ENCODE results near the gene CXCL8. TPM values are rescaled to one million over a fixed set of nuclear protein-coding genes. Genes with fewer than 3 reads are reported as not detected.

Gene CXCL8
- total RNA-seq, 1 donor from 2014 or later: not detected

DNA sequence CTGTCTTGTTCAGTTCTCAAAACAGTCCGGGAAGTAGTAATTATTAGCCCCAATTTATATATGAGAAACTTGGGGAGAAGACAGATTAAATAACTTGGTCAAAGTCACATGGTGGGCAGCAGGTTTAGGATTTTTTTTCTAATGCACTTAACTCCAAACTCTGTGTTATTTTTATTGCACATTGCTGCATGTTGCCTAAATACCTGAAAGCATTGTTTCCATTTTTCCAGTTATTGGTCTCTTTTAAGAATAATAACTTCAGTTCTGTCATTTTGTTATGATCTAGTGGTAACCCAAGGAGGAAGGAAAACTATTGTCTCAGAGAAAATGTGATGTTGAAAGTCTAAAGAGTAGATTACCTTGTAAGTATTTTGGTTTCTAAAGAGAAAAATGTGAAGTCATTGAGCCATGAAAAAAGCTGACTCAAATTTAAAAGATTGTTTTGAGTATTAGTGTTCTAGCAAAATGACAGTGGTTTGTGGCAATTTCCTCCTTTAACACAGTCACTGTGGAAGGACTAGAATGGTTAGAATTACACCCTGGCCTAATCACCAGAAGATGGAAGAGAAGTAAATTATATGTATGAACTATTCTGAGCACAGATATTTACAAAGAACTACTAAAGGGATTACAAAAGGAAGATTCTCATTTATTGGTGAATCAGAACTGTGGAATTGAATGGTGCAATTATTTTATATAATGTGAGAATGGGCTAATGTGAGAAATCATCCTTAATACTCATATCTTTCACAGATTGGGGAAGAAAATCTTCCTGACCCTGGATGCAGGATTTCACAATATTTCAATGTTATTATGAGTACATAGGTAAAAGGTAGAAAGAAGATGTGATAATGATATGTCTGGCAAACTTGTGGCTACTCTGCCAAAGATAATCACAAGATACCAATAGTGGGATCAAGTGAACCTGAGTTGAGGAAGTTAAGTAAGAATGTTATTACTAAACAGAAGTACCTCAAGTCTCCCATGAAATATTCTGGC lies 21.7 kb upstream of the CXCL8 start:
- Mint-ChIP-seq H3K4me1 (no peaks in the 10 kb centered on the region), H3K27ac (no peak overlapping the region), H3K27me3 (ENCODE audit: insufficient read depth, low read depth) (no peaks in the 10 kb centered on the region), H3K9me3 (no peaks in the 10 kb centered on the region), H3K4me3 (no peak overlapping the region), H3K36me3 (no peaks in the 10 kb centered on the region)
- Histone ChIP-seq H2AFZ (replicated peaks) (no peak overlapping the region), H3K27me3 (no peaks in the 10 kb centered on the region), H3K79me2 (ENCODE audit: low read depth) (no peaks in the 10 kb centered on the region), H3K36me3 (no peaks in the 10 kb centered on the region), H3K4me3 (no peak overlapping the region), H3K27ac (no peak overlapping the region), H3K4me2 (no peak overlapping the region), H4K20me1 (ENCODE audit: low read depth) (no peaks in the 10 kb centered on the region), H3K4me1 (no peaks in the 10 kb centered on the region), H3K9ac (no peak overlapping the region), H3K9me3 (ENCODE audit: low read depth) (no peaks in the 10 kb centered on the region), H3F3A (ENCODE audit: low read depth) (no peaks in the 10 kb centered on the region)
- no peak for DNase-seq (ENCODE audit: low spot score)
- TF ChIP-seq, protein P1, sequence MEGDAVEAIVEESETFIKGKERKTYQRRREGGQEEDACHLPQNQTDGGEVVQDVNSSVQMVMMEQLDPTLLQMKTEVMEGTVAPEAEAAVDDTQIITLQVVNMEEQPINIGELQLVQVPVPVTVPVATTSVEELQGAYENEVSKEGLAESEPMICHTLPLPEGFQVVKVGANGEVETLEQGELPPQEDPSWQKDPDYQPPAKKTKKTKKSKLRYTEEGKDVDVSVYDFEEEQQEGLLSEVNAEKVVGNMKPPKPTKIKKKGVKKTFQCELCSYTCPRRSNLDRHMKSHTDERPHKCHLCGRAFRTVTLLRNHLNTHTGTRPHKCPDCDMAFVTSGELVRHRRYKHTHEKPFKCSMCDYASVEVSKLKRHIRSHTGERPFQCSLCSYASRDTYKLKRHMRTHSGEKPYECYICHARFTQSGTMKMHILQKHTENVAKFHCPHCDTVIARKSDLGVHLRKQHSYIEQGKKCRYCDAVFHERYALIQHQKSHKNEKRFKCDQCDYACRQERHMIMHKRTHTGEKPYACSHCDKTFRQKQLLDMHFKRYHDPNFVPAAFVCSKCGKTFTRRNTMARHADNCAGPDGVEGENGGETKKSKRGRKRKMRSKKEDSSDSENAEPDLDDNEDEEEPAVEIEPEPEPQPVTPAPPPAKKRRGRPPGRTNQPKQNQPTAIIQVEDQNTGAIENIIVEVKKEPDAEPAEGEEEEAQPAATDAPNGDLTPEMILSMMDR (IDR thresholded peaks at IDR 0.05): no peak
- no peak for TF ChIP-seq EZH2 (IDR thresholded peaks at IDR 0.05)
- TF ChIP-seq EZH2phosphoT487 (IDR thresholded peaks at IDR 0.05): no peak

DNA sequence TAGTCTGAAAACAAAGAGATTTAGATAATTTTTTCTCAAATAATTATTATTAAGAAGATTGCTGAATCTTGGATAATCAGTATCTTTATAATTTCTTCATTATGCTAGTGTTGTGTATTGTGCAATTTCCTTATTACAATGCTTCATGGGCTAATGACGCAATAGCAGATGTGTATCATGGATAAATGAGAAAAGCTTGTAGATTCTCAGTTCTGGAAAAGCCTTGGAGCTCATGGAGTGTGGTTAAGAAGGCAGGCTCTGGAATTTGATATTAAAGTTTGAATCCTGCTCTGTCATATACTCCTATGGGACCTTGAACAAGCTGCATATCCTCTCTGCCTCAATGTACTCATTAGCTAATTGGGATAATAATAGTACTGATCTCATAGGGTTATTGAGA lies 18.9 kb upstream of the CXCL8 start:
- Histone ChIP-seq H3K79me2 (ENCODE audit: low read depth) (no peaks in the 10 kb centered on the region), H3K9me3 (ENCODE audit: low read depth) (no peaks in the 10 kb centered on the region), H3K4me1 (no peaks in the 10 kb centered on the region), H3K27ac (no peak overlapping the region), H3K27me3 (no peaks in the 10 kb centered on the region), H3K4me2 (no peak overlapping the region), H3K36me3 (no peaks in the 10 kb centered on the region), H3F3A (ENCODE audit: low read depth) (no peaks in the 10 kb centered on the region), H2AFZ (replicated peaks) (no peak overlapping the region), H4K20me1 (ENCODE audit: low read depth) (no peaks in the 10 kb centered on the region), H3K9ac (no peak overlapping the region), H3K4me3 (no peak overlapping the region)
- Mint-ChIP-seq H3K27me3 (ENCODE audit: insufficient read depth, low read depth) (no peaks in the 10 kb centered on the region), H3K36me3 (no peaks in the 10 kb centered on the region), H3K4me1 (no peaks in the 10 kb centered on the region), H3K27ac (no peak overlapping the region), H3K4me3 (no peak overlapping the region), H3K9me3 (no peaks in the 10 kb centered on the region)
- DNase-seq (ENCODE audit: low spot score): no peak
- TF ChIP-seq, protein P1 (IDR thresholded peaks at IDR 0.05): no peak
- no peak for TF ChIP-seq EZH2 (IDR thresholded peaks at IDR 0.05)
- TF ChIP-seq EZH2phosphoT487 (IDR thresholded peaks at IDR 0.05): no peak

DNA sequence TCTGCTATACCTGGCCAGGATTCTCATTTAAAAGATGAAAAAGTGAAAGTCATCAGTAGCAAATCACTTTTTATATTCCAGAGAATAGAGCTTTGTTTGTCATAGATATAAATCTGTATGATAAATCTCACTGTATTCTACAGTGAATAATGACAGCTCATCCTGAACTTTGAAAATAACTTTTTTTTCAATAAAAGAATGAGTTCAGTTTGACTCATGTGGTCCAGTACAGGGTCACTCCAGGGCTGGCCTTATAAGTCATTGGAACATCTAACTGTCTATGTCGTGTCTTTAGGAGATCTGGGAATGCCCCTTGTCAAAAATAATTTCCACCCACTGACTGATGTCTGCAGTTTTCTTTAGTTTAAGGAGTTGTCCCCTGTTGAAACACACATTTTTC lies 18.5 kb upstream of the CXCL8 start:
- no peak for TF ChIP-seq EZH2 (IDR thresholded peaks at IDR 0.05)
- no peak for TF ChIP-seq EZH2phosphoT487 (IDR thresholded peaks at IDR 0.05)
- TF ChIP-seq, protein P1 (IDR thresholded peaks at IDR 0.05): no peak
- no peak for DNase-seq (ENCODE audit: low spot score)
- Histone ChIP-seq H3K9ac (no peak overlapping the region), H3K79me2 (ENCODE audit: low read depth) (no peaks in the 10 kb centered on the region), H3K36me3 (no peaks in the 10 kb centered on the region), H3K27me3 (no peaks in the 10 kb centered on the region), H3K4me2 (no peak overlapping the region), H3F3A (ENCODE audit: low read depth) (no peaks in the 10 kb centered on the region), H4K20me1 (ENCODE audit: low read depth) (no peaks in the 10 kb centered on the region), H3K9me3 (ENCODE audit: low read depth) (no peaks in the 10 kb centered on the region), H3K4me3 (no peak overlapping the region), H3K4me1 (no peaks in the 10 kb centered on the region), H2AFZ (replicated peaks) (no peak overlapping the region), H3K27ac (no peak overlapping the region)
- peaks cover under 1% of the 10 kb centered on the region for H3K27me3 Mint-ChIP-seq (ENCODE audit: insufficient read depth, low read depth)
- no peaks in the 10 kb centered on the region for H3K4me1 Mint-ChIP-seq
- H3K27ac Mint-ChIP-seq: no peak overlapping the region
- H3K4me3 Mint-ChIP-seq: no peak overlapping the region
- H3K36me3 Mint-ChIP-seq: no peaks in the 10 kb centered on the region
- H3K9me3 Mint-ChIP-seq: no peaks in the 10 kb centered on the region

Data from neural progenitor cell (in vitro differentiated cells).